ENCODE data around the gene IL1RAPL2.

Gene IL1RAPL2

GRCh38 chrX:105725228-105725627 lies 1159.2 kb downstream of the IL1RAPL2 start:
- DNase-seq (ENCODE audit: low spot score) = no peak
- no peak for TF ChIP-seq CTCF (conservative IDR thresholded peaks at IDR 0.05; ENCODE audit: low read depth)
- ChIA-PET POLR2A (ENCODE audit: low non-redundant PET) (no interaction called here), CTCF (interaction anchor here (0.7 kb wide), 1 partner anchor 24 kb away, joined by 5 read pairs; no protein-coding TSS in a partner anchor)
- H3K27ac ChIP-seq = no peak overlapping the region

- no peak for TF ChIP-seq CTCF (conservative IDR thresholded peaks at IDR 0.05; ENCODE audit: low read depth)
- POLR2A ChIA-PET (ENCODE audit: low non-redundant PET) = no interaction called here
- no peak for DNase-seq (ENCODE audit: low spot score)
- H3K27ac ChIP-seq = no peak overlapping the region
- CTCF ChIA-PET = no interaction called here
These were observed 1172.2 kb downstream of the IL1RAPL2 start for GRCh38 chrX:105738162-105738561.

GRCh38 chrX:105744291-105744690 lies 1178.3 kb downstream of the IL1RAPL2 start:
- H3K27ac ChIP-seq = no peak overlapping the region
- DNase-seq (ENCODE audit: low spot score) = peak; percentile 17
- no peak for TF ChIP-seq CTCF (conservative IDR thresholded peaks at IDR 0.05; ENCODE audit: low read depth)
- POLR2A ChIA-PET (ENCODE audit: low non-redundant PET) = no interaction called here
- CTCF ChIA-PET = no interaction called here

GRCh38 chrX:105744946-105745345 lies 1178.9 kb downstream of the IL1RAPL2 start:
- TF ChIP-seq CTCF (conservative IDR thresholded peaks at IDR 0.05; ENCODE audit: low read depth) = no peak
- POLR2A ChIA-PET (ENCODE audit: low non-redundant PET) = no interaction called here
- CTCF ChIA-PET = no interaction called here
- H3K27ac ChIP-seq = no peak overlapping the region
- no peak for DNase-seq (ENCODE audit: low spot score)

GRCh38 chrX:105745863-105746262 lies 1179.9 kb downstream of the IL1RAPL2 start:
- TF ChIP-seq CTCF (conservative IDR thresholded peaks at IDR 0.05; ENCODE audit: low read depth) = no peak
- H3K27ac ChIP-seq = no peak overlapping the region
- ChIA-PET POLR2A (ENCODE audit: low non-redundant PET) (no interaction called here), CTCF (no interaction called here)
- peak; percentile 3 for DNase-seq (ENCODE audit: low spot score)

- DNase-seq (ENCODE audit: low spot score) = no peak
- no peak for TF ChIP-seq CTCF (conservative IDR thresholded peaks at IDR 0.05; ENCODE audit: low read depth)
- CTCF ChIA-PET = interaction anchor here (0.6 kb wide), 1 partner anchor 642 kb away, joined by 4 read pairs; no protein-coding TSS in a partner anchor
- POLR2A ChIA-PET (ENCODE audit: low non-redundant PET) = no interaction called here
- no peak overlapping the region for H3K27ac ChIP-seq
These were observed 1186.4 kb downstream of the IL1RAPL2 start for GRCh38 chrX:105752338-105752956.

Measured in RWPE1 (cell line).